ENCODE results near the gene BEX2. TPM values are rescaled to one million over a fixed set of nuclear protein-coding genes. Genes with fewer than 3 reads are reported as not detected.

The BEX2 gene
- total RNA-seq = 1 to 10 TPM in 3 of 4 donors, not detected in 1; 1.1 to 1.5 (median 1.3) TPM

DNA sequence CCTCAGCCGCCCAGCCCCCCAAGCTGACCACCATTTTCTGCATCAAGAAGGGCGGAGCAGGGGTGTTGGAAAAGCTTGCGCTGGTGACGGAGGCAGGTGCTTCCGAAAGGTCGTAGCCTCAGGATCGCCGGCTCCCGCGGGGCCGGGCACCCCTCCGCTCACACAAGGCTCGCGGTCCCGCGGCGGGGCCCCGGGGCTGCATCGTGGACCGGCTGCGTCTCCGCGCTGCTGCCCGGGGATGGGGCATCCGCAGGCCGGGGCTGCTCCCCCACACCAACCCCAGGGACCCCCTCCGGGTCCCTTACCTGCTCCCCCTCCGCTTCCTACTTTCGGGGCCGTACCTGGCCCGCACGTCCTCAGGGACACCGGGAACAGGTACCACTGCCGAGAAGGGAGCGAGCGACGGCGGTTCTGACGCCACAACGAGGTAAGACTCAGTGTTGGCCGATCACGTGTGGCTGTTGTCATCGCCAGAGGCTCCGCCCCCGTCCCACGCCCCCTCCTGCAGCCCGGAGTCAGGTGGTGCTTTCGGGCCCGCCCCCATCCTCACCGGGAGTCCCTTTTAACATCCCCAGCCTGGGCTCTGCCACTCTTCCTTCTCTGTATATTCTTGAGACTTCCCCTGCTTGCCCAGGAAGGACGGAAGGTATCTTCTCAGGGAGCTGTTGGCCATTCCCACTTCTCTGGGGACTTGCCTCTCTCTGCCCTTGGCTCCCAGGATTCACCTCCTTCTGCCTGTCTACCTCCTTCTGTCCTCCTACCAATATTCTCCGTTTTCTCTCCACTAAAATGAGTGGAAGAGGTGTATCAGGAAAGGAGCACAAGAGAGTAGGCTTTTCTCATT is at the start of gene BEX2:
Gene BEX2, minus strand, starts transcription at position 436 of the 844 bp plus-strand sequence. CDS start 1,014 bp downstream, outside the sequence.
- TF ChIP-seq, protein P1, sequence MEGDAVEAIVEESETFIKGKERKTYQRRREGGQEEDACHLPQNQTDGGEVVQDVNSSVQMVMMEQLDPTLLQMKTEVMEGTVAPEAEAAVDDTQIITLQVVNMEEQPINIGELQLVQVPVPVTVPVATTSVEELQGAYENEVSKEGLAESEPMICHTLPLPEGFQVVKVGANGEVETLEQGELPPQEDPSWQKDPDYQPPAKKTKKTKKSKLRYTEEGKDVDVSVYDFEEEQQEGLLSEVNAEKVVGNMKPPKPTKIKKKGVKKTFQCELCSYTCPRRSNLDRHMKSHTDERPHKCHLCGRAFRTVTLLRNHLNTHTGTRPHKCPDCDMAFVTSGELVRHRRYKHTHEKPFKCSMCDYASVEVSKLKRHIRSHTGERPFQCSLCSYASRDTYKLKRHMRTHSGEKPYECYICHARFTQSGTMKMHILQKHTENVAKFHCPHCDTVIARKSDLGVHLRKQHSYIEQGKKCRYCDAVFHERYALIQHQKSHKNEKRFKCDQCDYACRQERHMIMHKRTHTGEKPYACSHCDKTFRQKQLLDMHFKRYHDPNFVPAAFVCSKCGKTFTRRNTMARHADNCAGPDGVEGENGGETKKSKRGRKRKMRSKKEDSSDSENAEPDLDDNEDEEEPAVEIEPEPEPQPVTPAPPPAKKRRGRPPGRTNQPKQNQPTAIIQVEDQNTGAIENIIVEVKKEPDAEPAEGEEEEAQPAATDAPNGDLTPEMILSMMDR (IDR thresholded peaks at IDR 0.05; ENCODE audit: low read depth) = no peak

DNA sequence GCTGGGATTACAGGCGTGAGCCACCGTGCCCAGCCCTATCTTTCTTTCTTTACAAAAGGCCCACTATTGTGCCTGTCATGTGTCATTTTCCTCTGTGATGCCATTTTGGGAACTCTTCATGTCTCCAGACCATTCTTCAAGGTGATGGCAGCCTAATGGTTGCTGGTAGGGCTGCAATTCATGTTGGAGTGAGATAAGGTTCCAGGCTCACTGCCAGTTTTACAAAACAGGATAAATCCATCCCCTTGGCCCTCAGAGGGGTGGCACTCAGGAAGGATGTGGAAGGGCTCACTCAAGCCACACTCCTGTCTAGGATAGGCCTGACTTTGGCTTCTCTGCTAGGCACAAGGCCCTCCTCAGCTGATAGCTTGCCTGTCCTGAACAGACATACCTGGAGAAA is 49.3 kb upstream of the BEX2 start:
- TF ChIP-seq, protein P1 (IDR thresholded peaks at IDR 0.05; ENCODE audit: low read depth) = no peak

DNA sequence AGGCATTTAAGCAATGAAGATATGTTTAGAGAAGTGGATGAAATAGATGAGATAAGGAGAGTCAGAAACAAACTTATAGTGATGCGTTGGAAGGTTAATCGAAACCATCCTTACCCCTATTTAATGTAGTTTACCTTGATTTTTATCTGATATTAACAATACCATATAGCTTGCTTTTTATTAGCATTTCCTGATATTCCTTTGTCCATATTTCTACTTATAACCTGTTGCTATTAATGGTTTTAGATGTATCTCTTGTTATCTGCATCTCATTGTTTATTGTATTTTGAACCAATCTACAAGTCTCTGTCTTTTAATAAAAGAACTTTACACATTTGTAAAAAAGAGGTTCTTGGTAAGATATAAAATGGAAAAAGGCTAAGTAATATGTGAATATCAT is 47.1 kb upstream of the BEX2 start:
- TF ChIP-seq, protein P1 (IDR thresholded peaks at IDR 0.05; ENCODE audit: low read depth) = no peak

DNA sequence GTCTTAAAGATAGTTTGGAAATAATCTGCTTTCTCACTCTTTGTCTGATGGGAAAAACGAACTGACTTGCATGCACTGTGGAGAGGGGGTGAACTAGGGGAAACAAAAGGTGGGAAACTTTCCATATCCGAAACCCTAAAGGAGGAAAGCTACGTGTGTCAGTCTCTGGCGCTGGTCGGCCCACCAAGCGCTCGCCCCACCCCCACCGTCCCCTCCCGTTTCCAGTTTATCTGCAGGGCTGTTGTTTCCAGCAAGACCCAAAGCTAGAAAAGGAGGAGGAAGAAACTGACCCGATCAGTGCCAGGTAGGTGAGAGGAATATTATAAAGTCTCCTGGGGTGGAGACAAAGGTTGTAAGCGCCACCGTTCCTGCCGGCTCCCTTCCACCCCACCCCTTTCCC is 46.1 kb upstream of the BEX2 start:
- TF ChIP-seq, protein P1 (IDR thresholded peaks at IDR 0.05; ENCODE audit: low read depth) = no peak

DNA sequence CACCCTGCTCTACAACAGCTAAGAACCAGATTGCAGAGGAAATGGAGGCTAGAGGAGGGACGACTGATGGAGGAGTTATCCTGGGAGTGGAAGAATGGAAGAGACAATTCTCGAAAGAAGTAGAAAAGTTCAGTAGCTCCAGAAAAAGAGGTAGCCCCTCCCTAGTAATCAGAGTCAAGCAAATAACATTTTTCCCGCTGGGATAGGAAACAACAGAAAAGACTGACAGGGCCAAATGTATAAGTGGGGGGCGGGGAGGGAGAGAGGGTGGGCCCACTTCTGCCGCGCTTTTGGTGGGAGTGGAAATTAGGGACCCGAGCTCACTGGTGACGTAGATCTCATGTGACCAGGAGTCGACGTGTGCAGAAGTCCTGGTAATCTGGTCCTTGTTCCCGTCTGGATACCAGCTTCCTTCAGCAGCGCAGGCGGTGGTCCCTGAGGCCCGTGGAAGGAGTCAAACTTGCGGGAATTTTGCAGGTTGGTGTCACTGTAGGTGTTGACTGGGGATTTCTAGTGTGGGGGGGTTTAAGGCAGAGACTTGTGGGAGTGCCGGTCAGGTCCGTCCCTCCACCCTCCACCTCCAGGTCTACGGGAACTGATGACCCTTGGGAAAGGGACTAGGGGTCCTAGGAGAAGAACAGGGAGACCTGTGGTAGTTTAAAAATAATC is 45.5 kb upstream of the BEX2 start, which contains the start of gene TCEAL9:
Gene TCEAL9, plus strand, starts transcription at position 377 of the 669 bp plus-strand sequence. CDS start 1,179 bp downstream, outside the sequence.
- TF ChIP-seq, protein P1 (IDR thresholded peaks at IDR 0.05; ENCODE audit: low read depth) = no peak

DNA sequence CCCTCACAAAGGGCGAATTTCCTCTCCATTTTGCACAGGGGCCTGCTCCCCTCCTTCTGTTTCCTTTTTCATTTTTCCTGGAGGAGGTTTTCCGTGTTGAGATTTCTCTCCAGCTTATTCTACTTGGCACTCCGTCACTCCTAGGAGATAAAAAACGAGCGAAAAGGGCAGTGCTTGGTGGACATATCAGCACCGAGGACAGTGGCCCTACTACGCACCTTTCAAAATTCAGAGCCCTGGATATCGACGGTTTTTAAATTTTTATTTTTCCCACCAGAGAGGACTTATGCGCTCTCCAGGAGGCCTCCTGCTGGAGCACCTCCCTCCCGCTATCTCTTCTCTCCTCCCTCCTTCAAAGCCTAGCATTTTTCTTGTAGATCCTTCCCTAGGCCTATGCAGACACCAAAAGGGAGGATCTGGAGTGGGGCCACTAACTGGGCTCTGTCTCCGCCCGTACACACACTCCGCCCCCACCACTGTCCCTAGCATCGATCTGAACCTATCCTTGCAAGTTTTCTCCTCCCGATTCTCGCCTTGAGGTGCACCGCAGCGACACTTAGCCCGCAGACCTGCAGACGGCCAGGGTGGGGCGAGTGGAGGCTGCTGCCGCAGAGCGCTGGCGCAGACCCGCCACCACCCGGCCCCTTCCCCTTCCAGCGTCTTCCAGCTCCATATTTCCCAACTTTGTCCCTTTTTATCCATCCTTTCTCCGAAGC is 37.0 kb upstream of the BEX2 start:
- TF ChIP-seq, protein P1 (IDR thresholded peaks at IDR 0.05; ENCODE audit: low read depth) = no peak

Data from subcutaneous adipose tissue (tissue), 4 donors.